Spleen (tissue), 11 donors: Measurements from ENCODE around the gene PIP5K1B. TPM values are rescaled to one million over a fixed set of nuclear protein-coding genes. Genes with fewer than 3 reads are reported as not detected.

ENCODE experiments used
- DNase-seq: peaks from one replicate; pipeline ENCODE4 v3.0.0-alpha.2; 2020
- H3K27ac ChIP-seq, 8 donors: fragments of 200-600 bp; sonication (generic) in 7 of 8; 1 replicate in 4 of 8; 2 replicates in 4 of 8; pipeline versions ENCODE4 v1.5.0 to v1.8.0; 2016 to 2021; ENCODE audit warnings: inconsistent platforms in 4 of 8, mild to moderate bottlenecking in 4 of 8, moderate library complexity in 1 of 8
- H3K27me3 ChIP-seq, 7 donors: fragments of 200-600 bp; sonication (generic) in 6 of 7; replicated peaks in 1 of 7; 1 replicate in 4 of 7; 2 replicates in 3 of 7; pipeline versions ENCODE4 v1.5.0 to v1.8.0; 2016 to 2021; ENCODE audit warnings: inconsistent platforms in 3 of 7, mild to moderate bottlenecking in 1 of 7
- H3K36me3 ChIP-seq, 6 donors: fragments of 200-600 bp; sonication (generic) in 5 of 6; 1 replicate in 4 of 6; 2 replicates in 2 of 6; pipeline versions ENCODE4 v1.5.0 to v1.8.0; 2016 to 2021; ENCODE audit warnings: inconsistent platforms in 2 of 6
- H3K4me1 ChIP-seq, 6 donors: fragments of 200-600 bp; sonication (generic) in 5 of 6; 1 replicate in 3 of 6; 2 replicates in 3 of 6; pipeline versions ENCODE4 v1.5.0 to v1.8.0; 2016 to 2021; ENCODE audit warnings: inconsistent platforms in 3 of 6
- H3K4me3 ChIP-seq, 8 donors: fragments of 200-600 bp; sonication (generic) in 7 of 8; 1 replicate in 4 of 8; 2 replicates in 4 of 8; pipeline versions ENCODE4 v1.5.0 to v1.8.0; 2016 to 2021; ENCODE audit warnings: inconsistent platforms in 4 of 8, mild to moderate bottlenecking in 4 of 8, moderate library complexity in 2 of 8
- H3K9me3 ChIP-seq, 8 donors: fragments of 200-600 bp; sonication (generic) in 7 of 8; 1 replicate in 4 of 8; 2 replicates in 4 of 8; pipeline versions ENCODE4 v1.5.0 to v1.8.0; 2016 to 2021; ENCODE audit warnings: inconsistent platforms in 4 of 8
- CTCF ChIP-seq, 11 experiments: fragments of 200-600 bp in 7 of 11; fragments of 450-650 bp in 4 of 11; sonication (generic) in 4 of 11; IDR thresholded peaks in 8 of 11; conservative IDR thresholded peaks in 3 of 11; 1 replicate in 7 of 11; 2 replicates in 4 of 11; pipeline versions ENCODE4 v1.4.0 to v1.8.0; 2016 to 2021; ENCODE audit warnings: antibody characterized with exemption in 11 of 11, inconsistent platforms in 4 of 11, mild to moderate bottlenecking in 1 of 11
- POLR2A ChIP-seq, 3 donors: fragments of 450-650 bp; IDR thresholded peaks; one replicate each; pipeline ENCODE4 v1.5.1; 2017; ENCODE audit warnings: antibody characterized with exemption in 3 of 3, mild to moderate bottlenecking in 1 of 3
- POLR2AphosphoS5 ChIP-seq, 3 donors: sonication (generic); formaldehyde crosslinking; IDR thresholded peaks; one replicate each; pipeline ENCODE4 v1.5.1; 2017; ENCODE audit warnings: antibody characterized with exemption in 3 of 3
- WGBS, 5 donors: extraction: QIAGEN DNeasy Blood & Tissue Kit in 3 of 5; methylation state at CpG; one replicate each; pipeline versions ENCODE4 v1.1.5 to v1.1.7; 2013 to 2018; 5-methylcytosine and 5-hydroxymethylcytosine counted together
- intact Hi-C: fragments of 100-400 bp; cut with DNase I; formaldehyde crosslinking; loops from one replicate; pipeline ENCODE4 v1.15.0; 2023; ENCODE audit warnings: low total_unique reads
- polyA plus RNA-seq, 3 donors: library from polyadenylated mRNA; stranded (reverse); fragments of 200-250 nt; gene quantifications; one replicate each; pipeline ENCODE4 v1.2.1, GENCODE V29; 2013
- total RNA-seq, 7 donors: library from RNA; depleted of rRNA in 3 of 7; stranded (reverse); fragments of >200 nt in 3 of 7; fragmentation: NEBNext Ultra II Directional in 4 of 7; extraction: Animal tissue kit (Norgen Biotek cat#: 25700) in 4 of 7; gene quantifications; one replicate each; pipeline versions ENCODE4 v1.1.0 to v1.2.1, GENCODE V29; 2016 to 2021
- donor health status: healthy with polysubstance abuse.
- donor health status: DM: no; HTN: no; CAD: no; lungs with moderate emphysema.
- donor health status: DM: no; HTN: no; CAD: no.
- donor health status: Bipolar disorder and iron deficiency.
- donor health status: healthy.
- donor health status: DM: no; HTN: no; CAD: no.
- donor health status: DM: yes; HTN: yes; CAD: no.

Gene PIP5K1B
- total and polyA plus RNA-seq, 10 donors, result 1.5 to 10.3 (median 6.8) TPM

DNA sequence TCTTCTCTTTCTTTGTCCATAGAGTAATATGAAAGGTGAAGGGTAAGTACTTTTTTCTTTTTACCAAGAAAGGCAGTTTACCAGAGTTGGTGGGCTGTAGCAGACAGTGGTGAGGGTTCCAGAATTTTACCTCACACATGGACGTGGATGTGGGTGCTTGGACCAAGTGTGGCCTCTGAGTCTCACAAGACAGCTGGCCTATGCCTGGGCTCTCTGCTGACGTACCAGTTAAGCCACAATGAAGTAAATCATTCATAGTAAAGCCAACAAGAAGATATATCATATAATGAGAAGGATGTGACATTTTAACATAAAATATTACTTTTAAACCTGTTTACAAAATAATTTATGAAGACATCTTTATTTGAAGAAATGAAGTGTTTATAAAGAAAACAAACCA is 202.9 kb downstream of the PIP5K1B start:
- 83 to 91% (median 89%) methylated on average over 2 of the region's 2 CpGs for WGBS, 5 donors
- no peak overlapping the region for H3K4me3 ChIP-seq
- TF ChIP-seq POLR2AphosphoS5 (IDR thresholded peaks at IDR 0.05), result no peak
- no peak for TF ChIP-seq POLR2A (IDR thresholded peaks at IDR 0.05)
- no peak for TF ChIP-seq CTCF (IDR thresholded peaks at IDR 0.05 in 8 of 11, conservative IDR thresholded peaks at IDR 0.05 in 3 of 11)
- H3K36me3 ChIP-seq, result peaks cover 0 to 5% (median 0%) of the 10 kb centered on the region in 6 donors
- H3K4me1 ChIP-seq, result peaks cover 0 to 2% (median 0%) of the 10 kb centered on the region in 6 donors
- H3K27ac ChIP-seq, result no peak overlapping the region
- no peak for DNase-seq
- intact Hi-C loops, result no loop called here
- no peaks in the 10 kb centered on the region for H3K9me3 ChIP-seq
- no peaks in the 10 kb centered on the region for H3K27me3 ChIP-seq

DNA sequence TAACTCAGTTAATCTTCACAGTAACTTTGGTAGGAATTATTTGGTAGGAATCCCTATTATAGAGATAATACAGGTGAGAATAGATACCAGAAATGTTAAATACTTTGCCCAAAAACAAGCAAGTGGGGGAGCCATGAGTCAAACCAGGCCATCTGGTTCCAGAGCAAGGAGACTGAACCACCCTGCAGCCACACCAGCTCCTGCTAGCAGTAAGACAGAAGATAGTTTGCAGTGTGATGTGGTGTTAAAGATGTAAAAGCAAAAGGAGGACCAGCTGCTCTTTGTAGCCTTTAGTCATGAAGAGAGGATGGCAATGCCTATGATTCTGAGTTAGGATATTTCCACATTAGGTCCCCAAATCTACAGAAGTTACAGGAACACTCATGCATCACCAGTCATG is 207.5 kb downstream of the PIP5K1B start:
- Histone ChIP-seq H3K27me3 (no peaks in the 10 kb centered on the region), H3K36me3 (peaks cover 0 to 3% (median 0%) of the 10 kb centered on the region in 6 donors), H3K9me3 (no peaks in the 10 kb centered on the region), H3K4me1 (peaks cover 0 to 5% (median 0%) of the 10 kb centered on the region in 6 donors), H3K27ac (no peak overlapping the region), H3K4me3 (no peak overlapping the region)
- intact Hi-C loops, result loop anchor here (10.0 kb wide), 1 partner anchor 98 kb away; no protein-coding TSS in a partner anchor
- no peak for DNase-seq
- TF ChIP-seq POLR2A (IDR thresholded peaks at IDR 0.05), result no peak
- TF ChIP-seq POLR2AphosphoS5 (IDR thresholded peaks at IDR 0.05), result no peak
- TF ChIP-seq CTCF (IDR thresholded peaks at IDR 0.05 in 8 of 11, conservative IDR thresholded peaks at IDR 0.05 in 3 of 11), result no peak

GRCh38 chr9:68913054-68913453 is 208.0 kb downstream of the PIP5K1B start:
- Histone ChIP-seq H3K27me3 (no peaks in the 10 kb centered on the region), H3K27ac (no peak overlapping the region), H3K4me3 (no peak overlapping the region), H3K9me3 (no peaks in the 10 kb centered on the region), H3K36me3 (peaks cover 0 to 8% (median 0%) of the 10 kb centered on the region in 6 donors), H3K4me1 (peaks cover 0 to 5% (median 0%) of the 10 kb centered on the region in 6 donors)
- no peak for TF ChIP-seq POLR2AphosphoS5 (IDR thresholded peaks at IDR 0.05)
- no peak for TF ChIP-seq CTCF (IDR thresholded peaks at IDR 0.05 in 8 of 11, conservative IDR thresholded peaks at IDR 0.05 in 3 of 11)
- TF ChIP-seq POLR2A (IDR thresholded peaks at IDR 0.05), result no peak
- intact Hi-C loops, result loop anchor here (10.0 kb wide), 1 partner anchor 98 kb away; no protein-coding TSS in a partner anchor
- 5 to 34% (median 20%) methylated on average over 1 of the region's 1 CpG for WGBS, 5 donors
- DNase-seq, result no peak

DNA sequence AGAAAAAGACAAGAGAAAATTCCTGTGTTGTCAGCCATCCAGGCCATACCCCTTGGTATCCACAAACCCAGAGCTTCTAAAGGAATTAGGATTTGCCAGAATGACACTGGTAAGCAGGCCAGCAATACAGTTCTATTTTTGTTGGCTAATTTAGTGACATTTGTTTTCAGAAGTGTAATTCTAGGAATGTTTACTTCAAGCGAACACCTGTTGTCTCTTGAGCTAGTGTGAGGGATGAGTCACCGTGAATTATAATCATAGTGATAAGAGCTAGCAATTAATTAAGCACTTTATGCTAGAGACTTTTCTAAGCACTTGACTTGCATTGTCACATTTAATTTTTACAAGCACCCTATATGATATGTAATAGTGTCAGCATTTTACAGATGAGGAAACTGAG is 209.7 kb downstream of the PIP5K1B start:
- Histone ChIP-seq H3K36me3 (peaks cover 0 to 13% (median 0%) of the 10 kb centered on the region in 6 donors), H3K4me1 (peaks cover 0 to 10% (median 5%) of the 10 kb centered on the region in 6 donors), H3K27me3 (no peaks in the 10 kb centered on the region), H3K9me3 (no peaks in the 10 kb centered on the region), H3K4me3 (no peak overlapping the region), H3K27ac (no peak overlapping the region)
- no peak for TF ChIP-seq POLR2AphosphoS5 (IDR thresholded peaks at IDR 0.05)
- no peak for TF ChIP-seq POLR2A (IDR thresholded peaks at IDR 0.05)
- TF ChIP-seq CTCF (IDR thresholded peaks at IDR 0.05 in 8 of 11, conservative IDR thresholded peaks at IDR 0.05 in 3 of 11), result no peak
- 84 to 92% (median 87%) methylated on average over 2 of the region's 2 CpGs for WGBS, 5 donors
- intact Hi-C loops, result loop anchor here (10.0 kb wide), 1 partner anchor 100 kb away; no protein-coding TSS in a partner anchor
- DNase-seq, result no peak
